ENCODE measurements around the gene KIF15.

KIF15 gene

GRCh38 chr3:44771424-44772098 lies 10.0 kb downstream of the KIF15 start:
- no peak overlapping the region for H3K4me3 ChIP-seq (ENCODE audit: low read depth, low read length)
- TF ChIP-seq CTCF (IDR thresholded peaks at IDR 0.05; ENCODE audit: low read depth, low read length) = no peak
- no peak for DNase-seq
- H3K27ac ChIP-seq = no peak overlapping the region
- peaks cover 12% of the 10 kb centered on the region for H3K9me3 ChIP-seq (ENCODE audit: severe bottlenecking)
- H3K36me3 ChIP-seq = peaks cover 57% of the 10 kb centered on the region
- H3K27me3 ChIP-seq (ENCODE audit: insufficient read depth, low read depth, severe bottlenecking) = no peaks in the 10 kb centered on the region

- no peak for TF ChIP-seq CTCF (IDR thresholded peaks at IDR 0.05; ENCODE audit: low read depth, low read length)
- H3K27me3 ChIP-seq (ENCODE audit: insufficient read depth, low read depth, severe bottlenecking) = no peaks in the 10 kb centered on the region
- H3K36me3 ChIP-seq = peaks cover 59% of the 10 kb centered on the region
- H3K4me3 ChIP-seq (ENCODE audit: low read depth, low read length) = no peak overlapping the region
- H3K9me3 ChIP-seq (ENCODE audit: severe bottlenecking) = peaks cover 12% of the 10 kb centered on the region
- no peak for DNase-seq
- no peak overlapping the region for H3K27ac ChIP-seq
Observed at GRCh38 chr3:44772099-44772442, 10.5 kb downstream of the KIF15 start.

- Histone ChIP-seq H3K36me3 (peaks cover 61% of the 10 kb centered on the region), H3K9me3 (ENCODE audit: severe bottlenecking) (no peaks in the 10 kb centered on the region), H3K27ac (no peak overlapping the region; the same call in 1 of the 2 replicates), H3K4me3 (ENCODE audit: low read depth, low read length) (no peak overlapping the region), H3K27me3 (ENCODE audit: insufficient read depth, low read depth, severe bottlenecking) (no peaks in the 10 kb centered on the region)
- DNase-seq = peak; percentile 19
- TF ChIP-seq CTCF (IDR thresholded peaks at IDR 0.05; ENCODE audit: low read depth, low read length) = no peak
Observed at GRCh38 chr3:44782891-44783290, 21.3 kb downstream of the KIF15 start.

- no peak for TF ChIP-seq CTCF (IDR thresholded peaks at IDR 0.05; ENCODE audit: low read depth, low read length)
- DNase-seq = no peak
- H3K36me3 ChIP-seq = peaks cover 66% of the 10 kb centered on the region
- H3K4me3 ChIP-seq (ENCODE audit: low read depth, low read length) = no peak overlapping the region
- no peaks in the 10 kb centered on the region for H3K9me3 ChIP-seq (ENCODE audit: severe bottlenecking)
- H3K27ac ChIP-seq = no peak overlapping the region
- no peaks in the 10 kb centered on the region for H3K27me3 ChIP-seq (ENCODE audit: insufficient read depth, low read depth, severe bottlenecking)
Observed at GRCh38 chr3:44795197-44795596, 33.6 kb downstream of the KIF15 start.

GRCh38 chr3:44802011-44802410 lies 40.4 kb downstream of the KIF15 start:
- Histone ChIP-seq H3K27ac (no peak overlapping the region), H3K27me3 (ENCODE audit: insufficient read depth, low read depth, severe bottlenecking) (no peaks in the 10 kb centered on the region), H3K36me3 (peaks cover 80% of the 10 kb centered on the region), H3K4me3 (ENCODE audit: low read depth, low read length) (no peak overlapping the region), H3K9me3 (ENCODE audit: severe bottlenecking) (no peaks in the 10 kb centered on the region)
- DNase-seq = no peak
- no peak for TF ChIP-seq CTCF (IDR thresholded peaks at IDR 0.05; ENCODE audit: low read depth, low read length)

- Histone ChIP-seq H3K27me3 (ENCODE audit: insufficient read depth, low read depth, severe bottlenecking) (no peaks in the 10 kb centered on the region), H3K9me3 (ENCODE audit: severe bottlenecking) (no peaks in the 10 kb centered on the region), H3K4me3 (ENCODE audit: low read depth, low read length) (no peak overlapping the region), H3K27ac (no peak overlapping the region), H3K36me3 (peaks cover 73% of the 10 kb centered on the region)
- DNase-seq = no peak
- TF ChIP-seq CTCF (IDR thresholded peaks at IDR 0.05; ENCODE audit: low read depth, low read length) = no peak
Observed at GRCh38 chr3:44803298-44803697, 41.7 kb downstream of the KIF15 start.

Data from WERI-Rb-1 (cell line).